ENCODE data around the gene DCN.

DNA sequence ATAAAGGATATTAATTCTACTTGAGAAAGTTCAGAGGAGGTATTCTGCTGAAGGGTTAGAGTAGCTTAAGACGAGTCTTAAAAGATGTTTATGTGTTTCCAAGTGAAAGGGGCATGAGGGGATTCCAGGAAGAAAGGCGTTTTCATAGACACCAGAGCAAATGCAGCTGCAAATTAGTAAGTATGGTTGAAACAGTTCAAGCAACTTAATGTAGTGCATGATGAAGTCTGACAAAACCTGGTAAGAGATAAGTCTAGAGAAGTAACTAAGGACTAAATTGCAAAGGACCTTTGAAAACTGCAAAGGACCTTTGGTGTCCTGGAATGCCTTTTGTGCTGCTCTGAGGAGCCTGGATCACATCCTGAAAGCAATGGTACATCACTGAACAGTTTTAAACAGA is 82.8 kb downstream of the DCN start:
- TF ChIP-seq, protein P1, sequence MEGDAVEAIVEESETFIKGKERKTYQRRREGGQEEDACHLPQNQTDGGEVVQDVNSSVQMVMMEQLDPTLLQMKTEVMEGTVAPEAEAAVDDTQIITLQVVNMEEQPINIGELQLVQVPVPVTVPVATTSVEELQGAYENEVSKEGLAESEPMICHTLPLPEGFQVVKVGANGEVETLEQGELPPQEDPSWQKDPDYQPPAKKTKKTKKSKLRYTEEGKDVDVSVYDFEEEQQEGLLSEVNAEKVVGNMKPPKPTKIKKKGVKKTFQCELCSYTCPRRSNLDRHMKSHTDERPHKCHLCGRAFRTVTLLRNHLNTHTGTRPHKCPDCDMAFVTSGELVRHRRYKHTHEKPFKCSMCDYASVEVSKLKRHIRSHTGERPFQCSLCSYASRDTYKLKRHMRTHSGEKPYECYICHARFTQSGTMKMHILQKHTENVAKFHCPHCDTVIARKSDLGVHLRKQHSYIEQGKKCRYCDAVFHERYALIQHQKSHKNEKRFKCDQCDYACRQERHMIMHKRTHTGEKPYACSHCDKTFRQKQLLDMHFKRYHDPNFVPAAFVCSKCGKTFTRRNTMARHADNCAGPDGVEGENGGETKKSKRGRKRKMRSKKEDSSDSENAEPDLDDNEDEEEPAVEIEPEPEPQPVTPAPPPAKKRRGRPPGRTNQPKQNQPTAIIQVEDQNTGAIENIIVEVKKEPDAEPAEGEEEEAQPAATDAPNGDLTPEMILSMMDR (IDR thresholded peaks at IDR 0.05; ENCODE audit: low read depth, low read length, poor library complexity, severe bottlenecking), result no peak
- TF ChIP-seq EZH2phosphoT487 (IDR thresholded peaks at IDR 0.05; ENCODE audit: borderline replicate concordance, low read length), result no peak

All from DOHH2 (cell line).